Measurements from ENCODE around the gene SCAP. TPM values are rescaled to one million over a fixed set of nuclear protein-coding genes. Genes with fewer than 3 reads are reported as not detected.
A peak's percentile ranks its signal among the peaks of the same experiment; 100 is the strongest.

The SCAP gene
- total and polyA plus RNA-seq, 2 of the 13 experiments (the other 11 are each of a cell fraction or from before 2014, with no cell fraction given) = 40.4 to 53.3 TPM

DNA sequence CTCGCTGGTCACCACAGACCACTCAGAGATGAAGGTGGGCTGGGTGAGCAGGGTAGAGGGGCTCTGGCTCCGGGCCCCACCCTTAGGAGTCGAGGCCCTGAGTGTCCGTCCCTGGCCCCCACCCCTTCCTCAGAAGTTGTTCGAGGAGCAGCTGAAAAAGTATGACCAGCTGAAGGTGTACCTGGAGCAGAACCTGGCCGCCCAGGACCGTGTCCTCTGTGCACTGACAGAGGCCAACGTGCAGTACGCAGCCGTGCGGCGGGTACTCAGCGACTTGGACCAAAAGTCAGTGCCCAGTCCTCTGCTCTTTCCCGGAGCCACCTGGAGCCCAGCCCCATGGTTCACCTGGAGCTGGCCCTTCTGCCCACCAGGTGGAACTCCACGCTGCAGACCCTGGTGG lies 66.5 kb downstream of the SCAP start:
- no peak overlapping the region for H3K4me2 ChIP-seq (ENCODE audit: low read depth, low read length)
- no peak overlapping the region for H2AFZ ChIP-seq (ENCODE audit: low read length)
- H3K4me3 ChIP-seq (replicated peaks in 1 of 3; ENCODE audit: insufficient read depth in 1 of 3, low read depth in 2 of 3, low read length in 3 of 3) = no peak overlapping the region
- WGBS (ENCODE audit: low lambda C conversion rate) = no CpG with 5 or more reads among the region's 15 CpGs
- H3K9me3 ChIP-seq (ENCODE audit: low read length) = no peaks in the 10 kb centered on the region
- no TSS peak for BruUV-seq (replicated peaks)
- in situ Hi-C loops (cut with HindIII; ENCODE audit: extremely low pct_ligation_motif_present, low pct_unique_long_range_greater_than_20kb) = no loop called here
- no peak for DNase-seq (ENCODE audit: low spot score)
- POLR2A ChIA-PET = interaction anchor here (1.1 kb wide), 1 partner anchor 29 kb away, joined by 4 read pairs; the partner anchor contains the start of gene PTPN23
- intact Hi-C loops (cut with micrococcal nuclease; ENCODE audit: unreplicated experiment) = no loop called here
- TF ChIP-seq NFIC (IDR thresholded peaks at IDR 0.05; ENCODE audit: low read length) (no peak), ZNF891 (CRISPR knock-in tag; IDR thresholded peaks at IDR 0.05) (no peak), REL (CRISPR knock-in tag; conservative IDR thresholded peaks at IDR 0.05) (no peak), TBP (CRISPR knock-in tag; IDR thresholded peaks at IDR 0.05) (no peak)
- CTCF ChIA-PET (ENCODE audit: low intra/inter-chr PET ratio, low total read pairs) = no interaction called here
- no peaks in the 10 kb centered on the region for H3K79me2 ChIP-seq (ENCODE audit: insufficient read depth, low read length)
- FAIRE-seq = no peak
- H3K27ac ChIP-seq (ENCODE audit: extremely low read length, insufficient read depth, low read length) = no peak overlapping the region
- no peak for ATAC-seq
- H4K20me1 ChIP-seq (ENCODE audit: insufficient read depth, low read length) = peaks cover 9% of the 10 kb centered on the region
- no peaks in the 10 kb centered on the region for H3K27me3 ChIP-seq (ENCODE audit: control insufficient read depth in 1 of 2, insufficient read depth in 2 of 2, low read length in 2 of 2)
- H3K4me1 ChIP-seq (ENCODE audit: insufficient read depth, low read length) = peaks cover 17% of the 10 kb centered on the region
- no peak overlapping the region for H3K9ac ChIP-seq (ENCODE audit: insufficient read depth, low read depth, low read length)
- peaks cover 51 to 74% of the 10 kb centered on the region in 2 experiments for H3K36me3 ChIP-seq (replicated peaks in 1 of 2; ENCODE audit: control insufficient read depth in 1 of 2, insufficient read depth in 2 of 2, low read length in 2 of 2)

GRCh38 chr3:47408839-47409229 lies 66.9 kb downstream of the SCAP start:
- intact Hi-C loops (cut with micrococcal nuclease; ENCODE audit: unreplicated experiment) (no loop called here), in situ Hi-C loops (cut with HindIII; ENCODE audit: extremely low pct_ligation_motif_present, low pct_unique_long_range_greater_than_20kb) (no loop called here)
- BruUV-seq (replicated peaks) = TSS peak; percentile 35
- ATAC-seq (no peak), FAIRE-seq (no peak), DNase-seq (ENCODE audit: low spot score) (no peak)
- ChIA-PET CTCF (ENCODE audit: low intra/inter-chr PET ratio, low total read pairs) (no interaction called here), POLR2A (interaction anchor here (1.1 kb wide), 1 partner anchor 28 kb away, joined by 4 read pairs; the partner anchor contains the start of gene PTPN23)
- Histone ChIP-seq H3K79me2 (ENCODE audit: insufficient read depth, low read length) (no peaks in the 10 kb centered on the region), H3K27ac (ENCODE audit: extremely low read length, insufficient read depth, low read length) (no peak overlapping the region), H3K27me3 (ENCODE audit: control insufficient read depth in 1 of 2, insufficient read depth in 2 of 2, low read length in 2 of 2) (no peaks in the 10 kb centered on the region), H3K9ac (ENCODE audit: insufficient read depth, low read depth, low read length) (no peak overlapping the region), H2AFZ (ENCODE audit: low read length) (no peak overlapping the region), H3K4me3 (replicated peaks in 1 of 3; ENCODE audit: insufficient read depth in 1 of 3, low read depth in 2 of 3, low read length in 3 of 3) (no peak overlapping the region), H3K9me3 (ENCODE audit: low read length) (no peaks in the 10 kb centered on the region), H3K4me2 (ENCODE audit: low read depth, low read length) (no peak overlapping the region), H4K20me1 (ENCODE audit: insufficient read depth, low read length) (peaks cover 6% of the 10 kb centered on the region), H3K36me3 (replicated peaks in 1 of 2; ENCODE audit: control insufficient read depth in 1 of 2, insufficient read depth in 2 of 2, low read length in 2 of 2) (peaks cover 46 to 69% of the 10 kb centered on the region in 2 experiments), H3K4me1 (ENCODE audit: insufficient read depth, low read length) (peaks cover 13% of the 10 kb centered on the region)
- WGBS (ENCODE audit: low lambda C conversion rate) = 98% methylated on average over 8 of the region's 15 CpGs
- no peak for TF ChIP-seq CEBPB (IDR thresholded peaks at IDR 0.05; ENCODE audit: borderline replicate concordance, low read depth, low read length)
- no peak for TF ChIP-seq POGZ (CRISPR knock-in tag; IDR thresholded peaks at IDR 0.05)
- TF ChIP-seq ZNF746 (CRISPR knock-in tag; IDR thresholded peaks at IDR 0.05) = no peak
- TF ChIP-seq, protein P1, sequence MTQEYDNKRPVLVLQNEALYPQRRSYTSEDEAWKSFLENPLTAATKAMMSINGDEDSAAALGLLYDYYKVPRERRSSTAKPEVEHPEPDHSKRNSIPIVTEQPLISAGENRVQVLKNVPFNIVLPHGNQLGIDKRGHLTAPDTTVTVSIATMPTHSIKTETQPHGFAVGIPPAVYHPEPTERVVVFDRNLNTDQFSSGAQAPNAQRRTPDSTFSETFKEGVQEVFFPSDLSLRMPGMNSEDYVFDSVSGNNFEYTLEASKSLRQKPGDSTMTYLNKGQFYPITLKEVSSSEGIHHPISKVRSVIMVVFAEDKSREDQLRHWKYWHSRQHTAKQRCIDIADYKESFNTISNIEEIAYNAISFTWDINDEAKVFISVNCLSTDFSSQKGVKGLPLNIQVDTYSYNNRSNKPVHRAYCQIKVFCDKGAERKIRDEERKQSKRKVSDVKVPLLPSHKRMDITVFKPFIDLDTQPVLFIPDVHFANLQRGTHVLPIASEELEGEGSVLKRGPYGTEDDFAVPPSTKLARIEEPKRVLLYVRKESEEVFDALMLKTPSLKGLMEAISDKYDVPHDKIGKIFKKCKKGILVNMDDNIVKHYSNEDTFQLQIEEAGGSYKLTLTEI (CRISPR knock-in tag; conservative IDR thresholded peaks at IDR 0.05) = no peak
- TF ChIP-seq ZNF256 (CRISPR knock-in tag; conservative IDR thresholded peaks at IDR 0.05) = no peak
- TF ChIP-seq HES4 (CRISPR knock-in tag; IDR thresholded peaks at IDR 0.05; ENCODE audit: borderline replicate concordance) = no peak
- no peak for TF ChIP-seq ZNF598 (CRISPR knock-in tag; IDR thresholded peaks at IDR 0.05; ENCODE audit: borderline replicate concordance)
- TF ChIP-seq, protein P2, sequence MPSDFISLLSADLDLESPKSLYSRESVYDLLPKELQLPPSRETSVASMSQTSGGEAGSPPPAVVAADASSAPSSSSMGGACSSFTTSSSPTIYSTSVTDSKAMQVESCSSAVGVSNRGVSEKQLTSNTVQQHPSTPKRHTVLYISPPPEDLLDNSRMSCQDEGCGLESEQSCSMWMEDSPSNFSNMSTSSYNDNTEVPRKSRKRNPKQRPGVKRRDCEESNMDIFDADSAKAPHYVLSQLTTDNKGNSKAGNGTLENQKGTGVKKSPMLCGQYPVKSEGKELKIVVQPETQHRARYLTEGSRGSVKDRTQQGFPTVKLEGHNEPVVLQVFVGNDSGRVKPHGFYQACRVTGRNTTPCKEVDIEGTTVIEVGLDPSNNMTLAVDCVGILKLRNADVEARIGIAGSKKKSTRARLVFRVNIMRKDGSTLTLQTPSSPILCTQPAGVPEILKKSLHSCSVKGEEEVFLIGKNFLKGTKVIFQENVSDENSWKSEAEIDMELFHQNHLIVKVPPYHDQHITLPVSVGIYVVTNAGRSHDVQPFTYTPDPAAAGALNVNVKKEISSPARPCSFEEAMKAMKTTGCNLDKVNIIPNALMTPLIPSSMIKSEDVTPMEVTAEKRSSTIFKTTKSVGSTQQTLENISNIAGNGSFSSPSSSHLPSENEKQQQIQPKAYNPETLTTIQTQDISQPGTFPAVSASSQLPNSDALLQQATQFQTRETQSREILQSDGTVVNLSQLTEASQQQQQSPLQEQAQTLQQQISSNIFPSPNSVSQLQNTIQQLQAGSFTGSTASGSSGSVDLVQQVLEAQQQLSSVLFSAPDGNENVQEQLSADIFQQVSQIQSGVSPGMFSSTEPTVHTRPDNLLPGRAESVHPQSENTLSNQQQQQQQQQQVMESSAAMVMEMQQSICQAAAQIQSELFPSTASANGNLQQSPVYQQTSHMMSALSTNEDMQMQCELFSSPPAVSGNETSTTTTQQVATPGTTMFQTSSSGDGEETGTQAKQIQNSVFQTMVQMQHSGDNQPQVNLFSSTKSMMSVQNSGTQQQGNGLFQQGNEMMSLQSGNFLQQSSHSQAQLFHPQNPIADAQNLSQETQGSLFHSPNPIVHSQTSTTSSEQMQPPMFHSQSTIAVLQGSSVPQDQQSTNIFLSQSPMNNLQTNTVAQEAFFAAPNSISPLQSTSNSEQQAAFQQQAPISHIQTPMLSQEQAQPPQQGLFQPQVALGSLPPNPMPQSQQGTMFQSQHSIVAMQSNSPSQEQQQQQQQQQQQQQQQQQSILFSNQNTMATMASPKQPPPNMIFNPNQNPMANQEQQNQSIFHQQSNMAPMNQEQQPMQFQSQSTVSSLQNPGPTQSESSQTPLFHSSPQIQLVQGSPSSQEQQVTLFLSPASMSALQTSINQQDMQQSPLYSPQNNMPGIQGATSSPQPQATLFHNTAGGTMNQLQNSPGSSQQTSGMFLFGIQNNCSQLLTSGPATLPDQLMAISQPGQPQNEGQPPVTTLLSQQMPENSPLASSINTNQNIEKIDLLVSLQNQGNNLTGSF (CRISPR knock-in tag; IDR thresholded peaks at IDR 0.05) = no peak
- TF ChIP-seq ZFYVE20 (CRISPR knock-in tag; IDR thresholded peaks at IDR 0.05; ENCODE audit: borderline replicate concordance, low read depth) = no peak

Data from HepG2 (cell line).